ENCODE measurements around the gene CACNA2D2. TPM values are rescaled to one million over a fixed set of nuclear protein-coding genes. Genes with fewer than 3 reads are reported as not detected.

The CACNA2D2 gene
- total and polyA plus RNA-seq, 2 of the 8 experiments (the other 6 are each of a cell fraction or from before 2014, with no cell fraction given): 14.1 to 25.0 TPM

- TF ChIP-seq SP1 (IDR thresholded peaks at IDR 0.05; ENCODE audit: low read depth, low read length) (no peak), RNF2 (IDR thresholded peaks at IDR 0.05; ENCODE audit: borderline replicate concordance, low read depth, low read length, missing control alignments, poor library complexity, severe bottlenecking) (no peak), NANOG (IDR thresholded peaks at IDR 0.05; ENCODE audit: insufficient read depth, low read depth, low read length, poor library complexity, severe bottlenecking) (no peak), KDM1A (IDR thresholded peaks at IDR 0.05; ENCODE audit: borderline replicate concordance, low read length) (no peak), CHD2 (IDR thresholded peaks at IDR 0.05; ENCODE audit: low read length) (no peak)
- TF ChIP-seq, protein P1, sequence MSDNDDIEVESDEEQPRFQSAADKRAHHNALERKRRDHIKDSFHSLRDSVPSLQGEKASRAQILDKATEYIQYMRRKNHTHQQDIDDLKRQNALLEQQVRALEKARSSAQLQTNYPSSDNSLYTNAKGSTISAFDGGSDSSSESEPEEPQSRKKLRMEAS (IDR thresholded peaks at IDR 0.05): no peak
- TF ChIP-seq, protein P2, sequence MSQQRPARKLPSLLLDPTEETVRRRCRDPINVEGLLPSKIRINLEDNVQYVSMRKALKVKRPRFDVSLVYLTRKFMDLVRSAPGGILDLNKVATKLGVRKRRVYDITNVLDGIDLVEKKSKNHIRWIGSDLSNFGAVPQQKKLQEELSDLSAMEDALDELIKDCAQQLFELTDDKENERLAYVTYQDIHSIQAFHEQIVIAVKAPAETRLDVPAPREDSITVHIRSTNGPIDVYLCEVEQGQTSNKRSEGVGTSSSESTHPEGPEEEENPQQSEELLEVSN (IDR thresholded peaks at IDR 0.05): no peak
Observed at GRCh38 chr3:50330330-50330729, 173.1 kb downstream of the CACNA2D2 start (continued).

Data from H1 (cell line).